ENCODE results near the gene CLN5.

Gene CLN5

DNA sequence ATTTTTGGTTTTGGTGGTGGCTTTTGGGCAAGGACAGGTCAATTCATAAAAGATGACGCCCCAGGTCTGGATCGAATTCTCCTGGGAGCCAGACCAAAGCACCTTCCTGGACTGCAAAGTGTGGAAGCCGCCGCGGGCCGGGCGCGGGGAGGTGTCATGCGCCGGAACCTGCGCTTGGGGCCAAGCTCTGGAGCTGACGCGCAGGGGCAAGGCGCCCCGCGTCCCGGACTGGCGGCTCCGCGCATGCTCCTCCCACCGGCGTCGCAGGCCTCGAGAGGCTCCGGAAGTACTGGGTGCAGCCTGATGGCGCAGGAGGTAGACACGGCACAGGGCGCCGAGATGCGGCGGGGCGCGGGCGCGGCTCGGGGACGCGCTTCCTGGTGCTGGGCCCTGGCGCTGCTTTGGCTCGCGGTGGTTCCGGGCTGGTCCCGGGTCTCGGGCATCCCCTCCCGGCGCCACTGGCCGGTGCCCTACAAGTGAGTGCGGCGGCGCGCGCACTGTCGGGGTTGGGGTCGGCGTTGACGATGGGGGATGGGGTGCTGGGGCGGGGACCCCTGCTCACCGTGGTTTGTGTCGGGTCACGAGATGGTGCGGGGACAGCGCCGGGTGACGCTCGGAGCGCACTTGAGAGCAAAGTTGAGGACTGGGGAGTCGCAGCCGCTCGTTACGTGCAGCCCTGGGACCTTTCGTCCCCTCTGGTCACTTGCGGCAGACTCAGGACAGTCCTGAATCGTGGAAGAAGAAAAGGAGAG lies at the start of gene CLN5:
Gene CLN5, plus strand, starts transcription at position 286 of the 752 bp plus-strand sequence. Its CDS starts 18 bp downstream, at position 304.
- TF ChIP-seq, protein P1, sequence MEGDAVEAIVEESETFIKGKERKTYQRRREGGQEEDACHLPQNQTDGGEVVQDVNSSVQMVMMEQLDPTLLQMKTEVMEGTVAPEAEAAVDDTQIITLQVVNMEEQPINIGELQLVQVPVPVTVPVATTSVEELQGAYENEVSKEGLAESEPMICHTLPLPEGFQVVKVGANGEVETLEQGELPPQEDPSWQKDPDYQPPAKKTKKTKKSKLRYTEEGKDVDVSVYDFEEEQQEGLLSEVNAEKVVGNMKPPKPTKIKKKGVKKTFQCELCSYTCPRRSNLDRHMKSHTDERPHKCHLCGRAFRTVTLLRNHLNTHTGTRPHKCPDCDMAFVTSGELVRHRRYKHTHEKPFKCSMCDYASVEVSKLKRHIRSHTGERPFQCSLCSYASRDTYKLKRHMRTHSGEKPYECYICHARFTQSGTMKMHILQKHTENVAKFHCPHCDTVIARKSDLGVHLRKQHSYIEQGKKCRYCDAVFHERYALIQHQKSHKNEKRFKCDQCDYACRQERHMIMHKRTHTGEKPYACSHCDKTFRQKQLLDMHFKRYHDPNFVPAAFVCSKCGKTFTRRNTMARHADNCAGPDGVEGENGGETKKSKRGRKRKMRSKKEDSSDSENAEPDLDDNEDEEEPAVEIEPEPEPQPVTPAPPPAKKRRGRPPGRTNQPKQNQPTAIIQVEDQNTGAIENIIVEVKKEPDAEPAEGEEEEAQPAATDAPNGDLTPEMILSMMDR (IDR thresholded peaks at IDR 0.05; ENCODE audit: control insufficient read depth, insufficient read depth, low read depth, low read length, missing control alignments) = no peak
- peak; percentile 58 for DNase-seq (ENCODE audit: low read depth)

GRCh38 chr13:76942363-76942762 lies 49.5 kb upstream of the CLN5 start:
- DNase-seq (ENCODE audit: low read depth) = no peak
- TF ChIP-seq, protein P1 (IDR thresholded peaks at IDR 0.05; ENCODE audit: control insufficient read depth, insufficient read depth, low read depth, low read length, missing control alignments) = no peak
- no peak overlapping the region for H3K4me3 ChIP-seq (ENCODE audit: control insufficient read depth, low read depth, low read length)

More for the DNA sequence above, at the start of gene CLN5:
- peak within 1 kb of the TSS; percentile 95 for H3K4me3 ChIP-seq (ENCODE audit: control insufficient read depth, low read depth, low read length)

DNA sequence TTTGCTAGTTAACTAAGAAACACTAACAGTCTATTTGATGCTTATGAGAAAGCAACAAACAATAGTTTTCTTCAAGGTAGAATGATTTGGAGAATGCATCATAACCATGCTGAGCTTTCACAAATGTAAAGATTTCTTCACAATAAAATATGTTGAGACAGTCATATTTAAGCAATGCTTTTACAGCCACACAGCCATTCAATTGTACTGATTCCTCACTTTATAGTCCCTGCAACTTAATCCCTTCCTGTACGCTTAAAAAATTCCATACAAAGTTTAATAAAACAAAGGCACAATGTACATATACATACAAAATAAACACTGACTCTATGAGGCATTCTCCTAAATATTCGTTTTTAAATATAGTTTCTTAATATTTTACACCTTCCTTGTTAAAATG lies 48.2 kb upstream of the CLN5 start:
- no peak overlapping the region for H3K4me3 ChIP-seq (ENCODE audit: control insufficient read depth, low read depth, low read length)
- no peak for DNase-seq (ENCODE audit: low read depth)
- TF ChIP-seq, protein P1 (IDR thresholded peaks at IDR 0.05; ENCODE audit: control insufficient read depth, insufficient read depth, low read depth, low read length, missing control alignments) = no peak

DNA sequence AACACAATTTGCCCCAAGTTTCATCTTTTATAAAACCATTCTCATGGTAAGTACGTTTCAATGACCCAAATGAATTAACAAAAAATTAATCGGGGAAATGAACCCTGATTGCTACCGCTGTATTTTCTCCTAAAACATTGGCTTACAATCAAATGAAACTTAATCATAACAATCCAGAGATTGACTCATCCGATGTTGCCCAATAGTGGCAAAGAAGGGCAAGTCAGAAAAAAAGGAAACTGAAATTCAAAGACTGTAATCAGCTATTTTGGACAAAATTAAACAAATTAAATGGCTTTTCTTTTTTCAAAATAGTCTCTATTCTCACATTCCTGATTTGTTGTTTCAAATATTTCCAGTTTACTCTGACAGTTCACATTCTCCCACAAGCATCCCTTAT lies 47.4 kb upstream of the CLN5 start:
- TF ChIP-seq, protein P1 (IDR thresholded peaks at IDR 0.05; ENCODE audit: control insufficient read depth, insufficient read depth, low read depth, low read length, missing control alignments) = no peak
- no peak overlapping the region for H3K4me3 ChIP-seq (ENCODE audit: control insufficient read depth, low read depth, low read length)
- no peak for DNase-seq (ENCODE audit: low read depth)

DNA sequence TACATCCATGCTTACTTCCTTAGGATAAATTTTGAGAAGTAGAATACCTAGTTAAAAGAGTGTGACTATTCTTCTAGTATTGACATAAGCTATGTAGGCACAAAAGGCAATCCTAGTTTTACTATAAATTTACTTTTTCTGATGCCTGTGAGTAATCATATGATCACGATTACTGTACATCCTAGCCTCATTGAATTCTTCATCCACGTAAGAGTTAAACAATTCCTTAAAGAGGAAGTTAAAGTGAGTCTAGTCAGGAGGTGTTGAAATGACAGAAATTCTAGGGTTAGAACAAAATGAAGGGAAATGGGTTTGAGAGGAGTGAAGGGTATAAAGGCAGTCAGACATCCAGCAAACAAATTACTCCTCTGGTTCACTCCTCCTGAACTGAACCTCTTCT lies 43.7 kb upstream of the CLN5 start, which contains the start of gene ACOD1:
Gene ACOD1, plus strand, starts transcription at position 363 of the 400 bp plus-strand sequence. CDS start 48 bp downstream, outside the sequence.
- no peak within 1 kb of the TSS for H3K4me3 ChIP-seq (ENCODE audit: control insufficient read depth, low read depth, low read length)
- no peak for DNase-seq (ENCODE audit: low read depth)
- TF ChIP-seq, protein P1 (IDR thresholded peaks at IDR 0.05; ENCODE audit: control insufficient read depth, insufficient read depth, low read depth, low read length, missing control alignments) = no peak

- TF ChIP-seq, protein P1 (IDR thresholded peaks at IDR 0.05; ENCODE audit: control insufficient read depth, insufficient read depth, low read depth, low read length, missing control alignments) = no peak
- DNase-seq (ENCODE audit: low read depth) = no peak
- H3K4me3 ChIP-seq (ENCODE audit: control insufficient read depth, low read depth, low read length) = no peak overlapping the region
These were observed 41.8 kb upstream of the CLN5 start for GRCh38 chr13:76950101-76950500.

Data from AG09309 (cell line).